Measurements from ENCODE around the gene MT1B.

Gene MT1B

DNA sequence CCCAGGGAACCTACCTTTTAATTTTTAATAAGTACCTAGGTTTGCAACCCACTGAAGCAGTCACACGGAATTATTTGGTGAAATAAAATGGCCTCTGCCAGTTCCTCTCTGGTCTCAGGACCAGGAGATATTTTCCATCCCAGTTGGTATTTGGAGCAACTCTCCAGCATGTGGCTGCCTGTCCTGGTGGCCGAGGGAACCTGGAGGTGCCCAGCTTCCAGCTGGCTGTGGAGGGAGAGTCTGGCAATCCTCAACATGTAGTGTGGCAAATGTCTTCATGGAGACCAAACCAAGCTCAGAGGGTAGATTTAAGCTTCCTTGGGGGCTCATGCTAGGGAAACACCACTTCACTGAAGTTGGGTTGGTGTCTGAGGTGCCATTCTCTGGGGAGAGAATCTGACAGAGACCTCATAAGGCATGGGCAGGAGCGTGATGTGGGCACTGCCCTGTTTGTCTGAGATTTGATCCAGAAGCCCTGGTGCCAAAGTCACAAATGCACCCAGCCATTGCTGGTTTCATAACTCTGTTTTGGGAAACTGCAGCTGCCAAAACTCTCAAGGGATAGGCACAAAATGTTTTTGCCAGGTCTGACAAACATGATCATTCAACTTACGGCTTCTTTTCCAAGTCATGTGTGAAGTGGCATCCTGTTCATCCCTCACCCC, 33.4 kb downstream of the MT1B start:
- no peak for DNase-seq (ENCODE audit: low spot score)
- FAIRE-seq, result no peak

DNA sequence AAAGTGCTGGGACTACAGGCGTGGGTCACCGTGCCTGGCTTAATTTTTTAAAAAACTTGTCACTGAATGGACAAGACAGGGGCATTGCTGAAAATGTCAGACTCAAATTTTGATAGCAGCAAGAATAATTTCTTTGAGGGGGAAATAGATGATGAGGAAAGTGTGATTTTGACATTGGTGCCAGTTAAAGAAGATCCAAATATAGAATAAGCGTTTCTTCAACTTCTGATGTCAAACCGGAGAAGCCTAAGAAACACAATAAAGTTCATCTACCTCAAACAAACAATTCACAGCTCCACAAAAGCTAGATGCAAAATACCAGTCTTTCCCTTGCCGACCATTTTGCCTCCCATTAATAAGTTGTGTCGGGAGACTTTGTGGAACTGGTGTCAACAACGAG, 35.1 kb downstream of the MT1B start:
- FAIRE-seq, result no peak
- no peak for DNase-seq (ENCODE audit: low spot score)

- FAIRE-seq, result no peak
- no peak for DNase-seq (ENCODE audit: low spot score)
Observed at GRCh38 chr16:56688762-56689161, 37.1 kb downstream of the MT1B start.

GRCh38 chr16:56689171-56689570, 37.5 kb downstream of the MT1B start:
- DNase-seq (ENCODE audit: low spot score), result no peak
- FAIRE-seq, result no peak

DNA sequence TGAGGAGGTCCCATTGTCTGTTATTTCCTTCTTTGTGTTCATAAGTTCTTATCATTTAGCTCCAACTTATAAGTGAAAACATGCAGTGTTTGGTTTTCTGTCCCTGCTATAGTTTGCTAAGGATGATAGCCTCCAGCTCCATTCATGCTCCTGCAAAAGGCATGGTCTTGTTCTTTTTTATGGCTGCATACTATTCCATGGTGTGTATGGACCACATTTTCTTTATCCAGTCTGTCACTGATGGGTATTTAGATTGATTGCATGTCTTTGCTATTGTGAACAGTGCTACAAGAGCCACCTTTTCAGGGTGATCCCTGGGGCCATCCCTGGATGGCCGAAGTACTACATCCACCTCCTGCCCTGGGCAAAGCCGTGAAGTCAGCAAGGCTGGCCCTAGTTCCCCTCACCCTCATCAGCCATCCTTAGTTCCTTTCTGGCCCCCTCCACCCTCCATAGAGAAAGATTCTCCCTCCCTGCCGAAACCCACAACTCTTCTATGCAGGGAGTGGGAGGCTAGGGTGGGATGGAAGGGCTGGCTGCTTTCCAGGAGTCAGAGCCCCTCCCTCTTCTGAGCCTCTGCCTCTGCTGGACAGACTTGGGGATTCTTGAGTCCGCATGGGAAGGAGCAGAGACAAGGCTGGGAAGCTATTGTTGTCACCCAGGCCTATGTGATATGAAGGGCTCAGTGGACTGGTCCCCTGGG, 38.9 kb downstream of the MT1B start:
- FAIRE-seq (no peak), DNase-seq (ENCODE audit: low spot score) (no peak)

GRCh38 chr16:56691885-56692284, 40.2 kb downstream of the MT1B start:
- peak; percentile 73 for DNase-seq (ENCODE audit: low spot score)
- FAIRE-seq, result peak; percentile 38

- FAIRE-seq (no peak), DNase-seq (ENCODE audit: low spot score) (no peak)
Observed at GRCh38 chr16:56695246-56695645, 43.6 kb downstream of the MT1B start.

DNA sequence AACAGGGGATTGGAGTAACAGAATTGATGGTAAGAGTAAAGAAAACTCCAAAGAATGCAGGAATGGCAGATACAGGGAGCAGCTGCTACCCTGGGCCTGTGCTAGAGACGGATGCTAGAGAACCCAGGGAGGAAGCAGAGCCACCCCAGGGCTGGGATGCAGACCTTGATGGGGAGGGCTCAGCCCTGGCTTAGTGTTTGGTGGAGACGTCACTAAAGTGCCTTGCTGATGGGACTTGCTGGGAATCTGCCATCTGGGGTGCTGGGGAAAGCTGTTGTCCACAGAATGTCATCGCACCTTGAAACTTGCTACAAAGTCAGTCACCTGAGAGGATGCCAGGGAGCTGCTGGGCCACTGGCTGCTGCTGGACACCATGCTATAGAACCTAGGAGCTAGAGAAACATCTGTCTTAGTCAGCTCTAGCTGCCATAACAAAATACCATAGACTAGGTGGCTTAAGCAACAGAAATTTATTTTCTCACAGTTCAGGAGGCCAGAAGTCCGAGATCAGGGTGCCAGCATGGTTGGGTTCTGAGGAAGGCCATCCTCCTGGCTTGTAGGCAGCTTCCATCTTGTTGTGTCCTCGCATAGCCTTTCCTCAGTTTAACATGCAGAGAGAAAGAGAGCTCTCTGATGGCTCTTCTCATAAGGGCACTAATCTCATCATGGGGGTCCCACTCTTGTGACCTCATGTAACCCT, 45.9 kb downstream of the MT1B start:
- DNase-seq (ENCODE audit: low spot score), result no peak
- FAIRE-seq, result no peak

GRCh38 chr16:56700195-56700594, 48.5 kb downstream of the MT1B start:
- DNase-seq (ENCODE audit: low spot score) (no peak), FAIRE-seq (no peak)

DNA sequence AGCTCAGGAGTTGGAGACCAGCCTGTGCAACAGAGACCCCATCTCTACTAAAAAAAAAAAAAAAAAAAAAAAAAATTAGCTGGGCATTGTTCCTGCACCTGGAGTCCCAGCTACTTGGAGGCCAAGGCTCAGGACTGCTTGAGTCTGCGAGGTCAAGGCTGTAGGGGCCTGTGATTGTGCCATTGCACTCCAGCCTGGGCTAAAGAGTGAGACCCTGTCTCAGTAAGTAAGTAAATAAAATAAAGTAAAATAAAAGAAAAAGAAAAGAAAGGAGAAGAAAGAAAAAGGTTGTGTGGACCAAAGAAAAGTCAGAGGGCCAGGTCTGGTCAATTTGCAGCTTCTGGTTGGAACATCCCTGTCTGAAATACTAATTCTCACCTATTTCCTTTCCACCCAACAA, 48.9 kb downstream of the MT1B start:
- DNase-seq (ENCODE audit: low spot score) (no peak), FAIRE-seq (no peak)

DNA sequence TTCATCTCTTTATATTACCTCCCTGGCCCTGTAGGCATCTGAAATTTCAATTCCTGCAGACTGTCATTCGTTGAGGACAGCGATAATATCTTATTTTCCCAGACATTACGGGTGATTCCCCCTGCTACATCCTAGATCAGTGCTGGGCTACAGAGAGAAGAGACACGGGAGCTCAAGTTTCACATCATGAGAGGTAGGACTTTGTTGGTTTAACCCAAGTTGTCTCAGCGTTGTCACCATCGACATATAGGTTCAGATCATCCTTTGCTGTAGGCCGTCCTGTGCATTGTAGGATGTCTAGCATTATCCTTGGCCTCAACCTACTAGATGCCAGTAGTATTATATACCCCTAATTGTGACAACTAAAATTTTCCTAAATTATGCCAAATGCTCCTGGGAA, 49.8 kb downstream of the MT1B start:
- FAIRE-seq (no peak), DNase-seq (ENCODE audit: low spot score) (no peak)
